GM18951 (cell line): Measurements from ENCODE around the gene MAP2.

Source experiments
- POLR2A ChIP-seq: IDR thresholded peaks from 4 replicates; pipeline ENCODE4 v1.6.1; 2011; ENCODE audit warnings: mild to moderate bottlenecking; ENCODE audit not compliant: insufficient read length, insufficient read depth; ENCODE audit errors: extremely low read depth
- in situ Hi-C: fragments of 300-500 bp; cut with MboI; formaldehyde crosslinking; loops from one replicate; pipeline ENCODE4 v1.12.0; 2022; ENCODE audit warnings: low sequenced_read_pairs, mixed read lengths, inconsistent platforms; ENCODE audit not compliant: unreplicated experiment

The MAP2 gene

GRCh38 chr2:209395652-209396051 is 28.2 kb upstream of the MAP2 start:
- in situ Hi-C loops, result no loop called here
- TF ChIP-seq POLR2A, result no peak

GRCh38 chr2:209398463-209398862 is 25.4 kb upstream of the MAP2 start:
- no peak for TF ChIP-seq POLR2A
- in situ Hi-C loops, result no loop called here

- in situ Hi-C loops, result no loop called here
- TF ChIP-seq POLR2A, result no peak
Measured at GRCh38 chr2:209401788-209402187, 22.1 kb upstream of the MAP2 start.

- no peak for TF ChIP-seq POLR2A
- in situ Hi-C loops, result no loop called here
Measured at GRCh38 chr2:209411296-209411695, 12.6 kb upstream of the MAP2 start.

GRCh38 chr2:209411718-209412117 is 12.1 kb upstream of the MAP2 start:
- TF ChIP-seq POLR2A, result no peak
- in situ Hi-C loops, result no loop called here

- no peak for TF ChIP-seq POLR2A
- in situ Hi-C loops, result no loop called here
Measured at GRCh38 chr2:209413311-209414014, 10.4 kb upstream of the MAP2 start.

- TF ChIP-seq POLR2A, result no peak
- in situ Hi-C loops, result no loop called here
Measured at GRCh38 chr2:209416913-209417312, 6.9 kb upstream of the MAP2 start.

GRCh38 chr2:209422191-209422754 is 1.6 kb upstream of the MAP2 start:
- in situ Hi-C loops, result no loop called here
- no peak for TF ChIP-seq POLR2A

- TF ChIP-seq POLR2A, result no peak
- in situ Hi-C loops, result no loop called here
Measured at GRCh38 chr2:209424199-209424701, 403 bp downstream of the MAP2 start.

GRCh38 chr2:209424781-209425470 is 1.1 kb downstream of the MAP2 start:
- TF ChIP-seq POLR2A, result no peak
- in situ Hi-C loops, result no loop called here

GRCh38 chr2:209425471-209426071 is 1.7 kb downstream of the MAP2 start:
- no peak for TF ChIP-seq POLR2A
- in situ Hi-C loops, result no loop called here

- in situ Hi-C loops, result no loop called here
- no peak for TF ChIP-seq POLR2A
Measured at GRCh38 chr2:209426432-209426831, 2.6 kb downstream of the MAP2 start.

GRCh38 chr2:209431701-209432100 is 7.9 kb downstream of the MAP2 start:
- no peak for TF ChIP-seq POLR2A
- in situ Hi-C loops, result no loop called here
